OCI-LY1 (cell line): ENCODE measurements around the gene ATXN7.

ENCODE experiments used
- H2AFZ ChIP-seq: fragments of 200-600 bp; sonication (generic), shearing (Covaris generic); 2 replicates; pipeline ENCODE4 v1.6.0; 2014; ENCODE audit warnings: antibody characterized with exemption, mild to moderate bottlenecking, low read length
- H3F3A ChIP-seq: fragments of 200-600 bp; sonication (generic), shearing (Covaris generic); 2 replicates; pipeline ENCODE4 v1.6.0; 2014; ENCODE audit warnings: mild to moderate bottlenecking, antibody characterized with exemption, low read length, moderate library complexity; ENCODE audit not compliant: insufficient read depth
- H3K27ac ChIP-seq: fragments of 200-600 bp; sonication (generic); 2 replicates; pipeline ENCODE4 v1.5.1; 2014; ENCODE audit warnings: low read length, mixed run types, mild to moderate bottlenecking, low read depth; ENCODE audit not compliant: poor library complexity, severe bottlenecking
- H3K27me3 ChIP-seq: fragments of 200-600 bp; sonication (generic); 2 replicates; pipeline ENCODE4 v1.6.0; 2014; ENCODE audit warnings: antibody characterized with exemption, mild to moderate bottlenecking, low read length, moderate library complexity; ENCODE audit not compliant: insufficient read depth
- H3K36me3 ChIP-seq: fragments of 200-600 bp; sonication (generic); 2 replicates; pipeline ENCODE4 v1.6.1; 2014; ENCODE audit warnings: mild to moderate bottlenecking, antibody characterized with exemption, low read length, moderate library complexity, mixed read lengths; ENCODE audit not compliant: insufficient read depth
- H3K4me1 ChIP-seq: fragments of 200-600 bp; sonication (generic); 2 replicates; pipeline ENCODE4 v1.5.1; 2014; ENCODE audit warnings: mild to moderate bottlenecking, low read length, moderate library complexity; ENCODE audit not compliant: insufficient read depth, severe bottlenecking
- H3K4me2 ChIP-seq: fragments of 200-600 bp; sonication (generic), shearing (Covaris generic); 2 replicates; pipeline ENCODE4 v1.6.1; 2014; ENCODE audit warnings: low read length
- H3K4me3 ChIP-seq: fragments of 200-600 bp; sonication (generic); 2 replicates; pipeline ENCODE4 v1.5.1; 2014; ENCODE audit warnings: low read length, low read depth, mild to moderate bottlenecking, mixed read lengths; ENCODE audit not compliant: poor library complexity, severe bottlenecking
- H3K79me2 ChIP-seq: fragments of 200-600 bp; shearing (Covaris generic); 2 replicates; pipeline ENCODE4 v1.6.1; 2016; ENCODE audit warnings: mixed run types, low read length, mixed read lengths; ENCODE audit not compliant: insufficient read depth
- H3K9ac ChIP-seq: fragments of 200-600 bp; sonication (generic), shearing (Covaris generic); 2 replicates; pipeline ENCODE4 v1.6.1; 2014; ENCODE audit warnings: mild to moderate bottlenecking, low read length, mixed read lengths
- H3K9me2 ChIP-seq: fragments of 200-600 bp; sonication (generic), shearing (Covaris generic); 2 replicates; pipeline ENCODE4 v1.6.1; 2014; ENCODE audit warnings: low read depth, mild to moderate bottlenecking, low read length, mixed read lengths
- H3K9me3 ChIP-seq: fragments of 200-600 bp; shearing (Covaris generic); 2 replicates; pipeline ENCODE4 v1.6.1; 2014; ENCODE audit warnings: low read length, mixed read lengths
- H4K20me1 ChIP-seq: fragments of 200-600 bp; sonication (generic), shearing (Covaris generic); 2 replicates; pipeline ENCODE4 v1.6.0; 2016; ENCODE audit warnings: mild to moderate bottlenecking, low read length; ENCODE audit not compliant: insufficient read depth
- CTCF ChIP-seq: fragments of 200-600 bp; sonication (generic), shearing (Covaris generic); IDR thresholded peaks from 2 replicates; pipeline ENCODE4 v1.5.1; 2017; ENCODE audit warnings: mild to moderate bottlenecking, antibody characterized with exemption, low read length, moderate library complexity, mixed read lengths
- EZH2 ChIP-seq: fragments of 200-600 bp; sonication (generic), shearing (Covaris generic); IDR thresholded peaks from 2 replicates; pipeline ENCODE4 v1.8.0; 2017; ENCODE audit warnings: borderline replicate concordance, mixed run types, mild to moderate bottlenecking, antibody characterized with exemption, low read length, moderate library complexity, mixed read lengths

Gene ATXN7

GRCh38 chr3:63937661-63938651 is 74.3 kb downstream of the ATXN7 start:
- peaks cover 38% of the 10 kb centered on the region for H3K4me1 ChIP-seq
- peaks cover 39% of the 10 kb centered on the region for H3K79me2 ChIP-seq
- H3K4me2 ChIP-seq: peak overlapping the region; percentile 24; the same call in 1 of the 2 replicates
- no peaks in the 10 kb centered on the region for H4K20me1 ChIP-seq
- peak overlapping the region; percentile 26 for H3K27ac ChIP-seq
- H3F3A ChIP-seq: no peaks in the 10 kb centered on the region
- no peaks in the 10 kb centered on the region for H3K27me3 ChIP-seq
- peaks cover 54% of the 10 kb centered on the region for H3K36me3 ChIP-seq
- no peak overlapping the region for H3K4me3 ChIP-seq
- TF ChIP-seq CTCF (peak; percentile 8; the same call in 1 of the 2 replicates), EZH2 (no peak)
- no peak overlapping the region for H2AFZ ChIP-seq
- no peaks in the 10 kb centered on the region for H3K9me2 ChIP-seq
- H3K9me3 ChIP-seq: no peaks in the 10 kb centered on the region
- no peak overlapping the region for H3K9ac ChIP-seq

GRCh38 chr3:63940389-63940757 is 76.7 kb downstream of the ATXN7 start:
- Histone ChIP-seq H3K9me2 (no peaks in the 10 kb centered on the region), H3K4me1 (peaks cover 21% of the 10 kb centered on the region), H2AFZ (no peak overlapping the region), H3K27me3 (no peaks in the 10 kb centered on the region), H3K4me3 (no peak overlapping the region), H3K9ac (no peak overlapping the region), H3K79me2 (peaks cover 39% of the 10 kb centered on the region), H3F3A (no peaks in the 10 kb centered on the region), H3K36me3 (peaks cover 49% of the 10 kb centered on the region), H3K4me2 (no peak overlapping the region), H4K20me1 (no peaks in the 10 kb centered on the region), H3K9me3 (no peaks in the 10 kb centered on the region), H3K27ac (no peak overlapping the region)
- TF ChIP-seq CTCF (no peak), EZH2 (no peak)

DNA sequence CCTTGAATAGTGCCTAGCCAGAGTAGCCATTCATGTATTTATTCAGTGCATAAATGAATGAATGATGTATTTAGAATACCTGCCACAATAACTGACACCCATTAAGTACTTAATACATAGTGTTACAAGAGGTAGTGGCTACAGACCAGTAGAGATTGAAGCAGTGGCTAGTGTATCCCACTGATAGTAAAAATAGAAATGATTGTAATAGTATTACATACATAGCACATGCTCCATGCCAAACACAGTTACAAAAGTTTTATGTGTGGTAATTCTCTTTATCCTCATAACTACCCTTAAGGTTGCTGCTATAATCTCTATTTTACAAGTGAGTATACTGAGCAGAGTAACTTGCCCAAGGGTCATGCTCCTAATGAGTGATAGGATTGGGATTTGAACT is 78.9 kb downstream of the ATXN7 start:
- no peak overlapping the region for H3K27ac ChIP-seq
- H3K79me2 ChIP-seq: peaks cover 26% of the 10 kb centered on the region
- H3K4me1 ChIP-seq: peaks cover 8% of the 10 kb centered on the region
- no peak overlapping the region for H3K4me3 ChIP-seq
- no peaks in the 10 kb centered on the region for H3K9me2 ChIP-seq
- H2AFZ ChIP-seq: no peak overlapping the region
- no peak overlapping the region for H3K4me2 ChIP-seq
- TF ChIP-seq EZH2 (no peak), CTCF (no peak)
- no peaks in the 10 kb centered on the region for H3F3A ChIP-seq
- no peak overlapping the region for H3K9ac ChIP-seq
- no peaks in the 10 kb centered on the region for H3K9me3 ChIP-seq
- H4K20me1 ChIP-seq: no peaks in the 10 kb centered on the region
- peaks cover 46% of the 10 kb centered on the region for H3K36me3 ChIP-seq
- no peaks in the 10 kb centered on the region for H3K27me3 ChIP-seq
